HCT116 (cell line): ENCODE measurements around the gene TNRC6A. TPM values are rescaled to one million over a fixed set of nuclear protein-coding genes. Genes with fewer than 3 reads are reported as not detected.
A peak's percentile ranks its signal among the peaks of the same experiment; 100 is the strongest.

Experiments used
- ATAC-seq: fragments of 200-7000 bp; cut with Tn5 transposase; 2 replicates; pipeline ENCODE4 v1.9.1; 2020; ENCODE audit warnings: mild to moderate bottlenecking, moderate library complexity
- BruUV-seq: library from RNA; stranded (reverse); fragments of 400-500 nt; replicated peaks from 2 replicates; lab custom pipeline; 2021; lab: Mats Ljungman, UMichigan
- CTCF ChIA-PET: fragments of 300-600 bp; sonication (Branson Sonifier 250); formaldehyde crosslinking; loops from one replicate; lab custom pipeline; 2021; ENCODE audit warnings: antibody characterized with exemption; lab: Charles Lee
- POLR2A ChIA-PET: fragments of 300-600, 350-600 bp; sonication (Branson Sonifier 250); formaldehyde crosslinking; loops from one replicate; lab custom pipeline; 2021; ENCODE audit warnings: antibody characterized with exemption; lab: Charles Lee
- RAD21 ChIA-PET, 2 experiments: fragments of 300-600 bp; sonication (Branson Sonifier 250); formaldehyde crosslinking; loops; one replicate each; lab custom pipeline; 2023; ENCODE audit warnings: low total read pairs in 2 of 2; ENCODE audit not compliant: uncharacterized antibody in 2 of 2, unreplicated experiment in 2 of 2, low non-redundant PET in 1 of 2; lab: Charles Lee
- DNase-seq: peaks from one replicate; pipeline ENCODE4 v3.0.0-alpha.2; 2010; ENCODE audit warnings: low read depth, low spot score
- H2AFZ ChIP-seq: fragments of 200-600 bp; shearing (Covaris generic), sonication (generic); 2 replicates; pipeline ENCODE4 v1.6.1; 2017; ENCODE audit warnings: low read depth, mixed run types, mixed read lengths, antibody characterized with exemption, low read length; ENCODE audit not compliant: poor library complexity, severe bottlenecking
- H3K27ac ChIP-seq: 2 replicates; pipeline ENCODE4 v1.5.1; 2012; ENCODE audit warnings: low read depth, low read length
- H3K27me3 ChIP-seq: fragments of 200-600 bp; sonication (generic); 2 replicates; pipeline ENCODE4 v1.6.1; 2016; ENCODE audit warnings: mixed run types, low read length, mixed read lengths; ENCODE audit not compliant: insufficient read depth
- H3K36me3 ChIP-seq, 2 experiments: fragments of 200-500 bp in 1 of 2; fragments of 200-600 bp in 1 of 2; sonication (Bioruptor generic) in 1 of 2; sonication (generic) in 1 of 2; 2 replicates each; pipeline versions ENCODE4 v1.5.1 to v1.6.1; 2014 to 2016; ENCODE audit warnings: low read length in 2 of 2, inconsistent platforms in 1 of 2, mixed read lengths in 1 of 2, mixed run types in 1 of 2; ENCODE audit not compliant: insufficient read depth in 2 of 2, control insufficient read depth in 1 of 2
- H3K4me1 ChIP-seq, 2 experiments: fragments of 200-600 bp in 1 of 2; sonication (generic) in 1 of 2; 2 replicates each; pipeline versions ENCODE4 v1.5.1 to v1.6.1; 2012 to 2017; ENCODE audit warnings: low read length in 2 of 2, inconsistent platforms in 1 of 2, mild to moderate bottlenecking in 1 of 2, mixed read lengths in 1 of 2, mixed run types in 1 of 2, moderate library complexity in 1 of 2; ENCODE audit not compliant: insufficient read depth in 2 of 2, control insufficient read depth in 1 of 2
- H3K4me2 ChIP-seq: fragments of 200-600 bp; sonication (generic); 2 replicates; pipeline ENCODE4 v1.6.1; 2017; ENCODE audit warnings: mixed run types, low read length, mixed read lengths
- H3K4me3 ChIP-seq, 2 experiments: fragments of 200-600 bp in 1 of 2; sonication (generic) in 1 of 2; replicated peaks in 1 of 2; 2 replicates each; pipeline ENCODE4 v1.5.1; 2011 to 2016; ENCODE audit warnings: low read length in 2 of 2, control low read depth in 1 of 2, low read depth in 1 of 2, mild to moderate bottlenecking in 1 of 2, mixed read lengths in 1 of 2, mixed run types in 1 of 2
- H3K79me2 ChIP-seq: fragments of 200-600 bp; sonication (generic); 2 replicates; pipeline ENCODE4 v1.6.1; 2017; ENCODE audit warnings: mild to moderate bottlenecking, mixed run types, low read length, moderate library complexity, mixed read lengths; ENCODE audit not compliant: insufficient read depth
- H3K9ac ChIP-seq: fragments of 200-600 bp; sonication (generic); 2 replicates; pipeline ENCODE4 v1.6.1; 2016; ENCODE audit warnings: low read length, mixed read lengths
- H3K9me2 ChIP-seq: fragments of 200-600 bp; sonication (generic), shearing (Covaris generic); 2 replicates; pipeline ENCODE4 v1.6.1; 2017; ENCODE audit warnings: mixed run types, mild to moderate bottlenecking, moderate library complexity; ENCODE audit not compliant: insufficient read depth
- H3K9me3 ChIP-seq, 2 experiments: fragments of 200-500 bp in 1 of 2; fragments of 200-600 bp in 1 of 2; sonication (Bioruptor generic) in 1 of 2; sonication (generic) in 1 of 2; 2 replicates each; pipeline ENCODE4 v1.6.1; 2014 to 2017; ENCODE audit warnings: low read length in 2 of 2, mixed read lengths in 2 of 2, inconsistent platforms in 1 of 2, low read depth in 1 of 2, mild to moderate bottlenecking in 1 of 2, mixed run types in 1 of 2, moderate library complexity in 1 of 2; ENCODE audit not compliant: control insufficient read depth in 1 of 2, insufficient read depth in 1 of 2
- H4K20me1 ChIP-seq: fragments of 200-600 bp; sonication (generic), shearing (Covaris generic); 2 replicates; pipeline ENCODE4 v1.6.1; 2017; ENCODE audit warnings: mixed run types, mild to moderate bottlenecking, moderate library complexity; ENCODE audit not compliant: insufficient read depth
- CEBPB ChIP-seq: IDR thresholded peaks from 2 replicates; pipeline ENCODE4 v1.6.1; 2012; ENCODE audit warnings: low read depth
- EGR1 ChIP-seq: IDR thresholded peaks from 2 replicates; pipeline ENCODE4 v1.6.1; 2012; ENCODE audit warnings: low read depth
- ELF1 ChIP-seq: IDR thresholded peaks from 2 replicates; pipeline ENCODE4 v1.6.1; 2012; ENCODE audit warnings: low read depth, borderline replicate concordance
- EZH2 ChIP-seq: fragments of 200-600 bp; sonication (generic); IDR thresholded peaks from 2 replicates; pipeline ENCODE4 v1.6.1; 2017; ENCODE audit warnings: antibody characterized with exemption, mixed run types
- FOSL1 ChIP-seq: IDR thresholded peaks from 2 replicates; pipeline ENCODE4 v1.6.1; 2012; ENCODE audit warnings: low read depth
- POLR2A ChIP-seq: IDR thresholded peaks from 2 replicates; pipeline ENCODE4 v1.7.0; 2011; ENCODE audit warnings: borderline replicate concordance; ENCODE audit not compliant: insufficient read depth, insufficient read length; ENCODE audit errors: extremely low read depth
- RAD21 ChIP-seq: IDR thresholded peaks from 2 replicates; pipeline ENCODE4 v1.6.1; 2012; ENCODE audit warnings: low read depth, mild to moderate bottlenecking
- SRF ChIP-seq: IDR thresholded peaks from 2 replicates; pipeline ENCODE4 v1.6.1; 2012; ENCODE audit warnings: low read depth
- TCF7L2 ChIP-seq: IDR thresholded peaks from 2 replicates; pipeline ENCODE4 v1.7.0; 2011; ENCODE audit warnings: borderline replicate concordance, inconsistent platforms; ENCODE audit not compliant: insufficient read depth, insufficient read length; ENCODE audit errors: extremely low read depth
- YY1 ChIP-seq: IDR thresholded peaks from 2 replicates; pipeline ENCODE4 v1.6.1; 2011; ENCODE audit warnings: low read length, low read depth, moderate library complexity, mild to moderate bottlenecking; ENCODE audit not compliant: insufficient replicate concordance; ENCODE audit errors: extremely low read depth
- ZFX ChIP-seq: fragments of 450-650 bp; IDR thresholded peaks from 2 replicates; pipeline ENCODE4 v1.6.1; 2017
- ZNF274 ChIP-seq: fragments of 200-500 bp; sonication (Bioruptor generic); IDR thresholded peaks from 2 replicates; pipeline ENCODE4 v1.6.1; 2014; ENCODE audit warnings: mild to moderate bottlenecking, low read depth, low read length, inconsistent platforms
- intact Hi-C: fragments of 100-400 bp; cut with micrococcal nuclease; formaldehyde crosslinking; loops from 2 replicates; pipeline ENCODE4 v1.10.0; 2022
- total RNA-seq: library from RNA; stranded (reverse); gene quantifications from one replicate; pipeline ENCODE4 v1.2.1, GENCODE V29; 2021; ENCODE audit not compliant: unreplicated experiment
- TF ChIP-seq, protein P1 (sequence below): IDR thresholded peaks from 2 replicates; pipeline ENCODE4 v1.6.1; 2012
- TF ChIP-seq, protein P2 (sequence below), 3 experiments: fragments of 200-600 bp in 1 of 3; sonication (generic) in 1 of 3; IDR thresholded peaks in 2 of 3; conservative IDR thresholded peaks in 1 of 3; 2 replicates each; pipeline ENCODE4 v1.5.1; 2012 to 2017; ENCODE audit warnings: low read depth in 2 of 3, low read length in 2 of 3, antibody characterized with exemption in 1 of 3, borderline replicate concordance in 1 of 3, control low read depth in 1 of 3, mild to moderate bottlenecking in 1 of 3, mixed read lengths in 1 of 3, mixed run types in 1 of 3, moderate library complexity in 1 of 3; ENCODE audit not compliant: insufficient read depth in 1 of 3
- TF ChIP-seq, protein P3 (sequence below): IDR thresholded peaks from 2 replicates; pipeline ENCODE4 v1.6.1; 2011; ENCODE audit warnings: mild to moderate bottlenecking, low read length, moderate library complexity; ENCODE audit not compliant: insufficient replicate concordance; ENCODE audit errors: extremely low read depth

Gene TNRC6A
- total RNA-seq, 1 experiment from 2014 or later, result 37.0 TPM

DNA sequence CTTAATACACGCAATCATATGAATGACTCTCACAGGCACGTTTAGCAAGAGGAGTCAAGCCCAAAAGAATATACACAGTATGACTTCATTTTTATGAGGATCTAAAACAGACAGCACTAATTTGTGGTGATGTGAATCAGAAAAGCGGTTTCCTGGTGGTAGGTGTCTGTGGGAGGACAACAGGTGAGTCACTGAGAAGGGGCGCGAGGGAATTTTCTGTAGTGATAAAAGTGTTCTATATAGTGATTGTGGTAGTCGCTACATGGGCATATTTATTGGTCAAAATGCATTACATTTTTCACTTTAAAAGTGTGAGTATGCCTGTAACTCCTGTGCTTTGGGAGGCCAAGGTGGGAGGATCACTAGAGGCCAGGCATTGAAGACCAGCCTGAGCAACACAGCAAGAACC lies 7.6 kb upstream of the TNRC6A start:
- Histone ChIP-seq H4K20me1 (no peaks in the 10 kb centered on the region), H2AFZ (no peak overlapping the region), H3K4me1 (peaks cover 7 to 28% of the 10 kb centered on the region in 2 experiments; a peak in 3 of 4 replicates), H3K9me2 (no peaks in the 10 kb centered on the region), H3K4me3 (no peak overlapping the region), H3K9me3 (no peaks in the 10 kb centered on the region), H3K79me2 (no peaks in the 10 kb centered on the region), H3K36me3 (no peaks in the 10 kb centered on the region), H3K27ac (no peak overlapping the region), H3K9ac (no peak overlapping the region), H3K27me3 (no peaks in the 10 kb centered on the region), H3K4me2 (no peak overlapping the region)
- no TSS peak for BruUV-seq
- ChIA-PET CTCF (no interaction called here), POLR2A (no interaction called here), RAD21 (no interaction called here)
- ATAC-seq (no peak; the same call in 1 of the 2 replicates), DNase-seq (no peak)
- intact Hi-C loops, result no loop called here
- no peak for TF ChIP-seq EZH2
- no peak for TF ChIP-seq EGR1
- no peak for TF ChIP-seq YY1
- TF ChIP-seq TCF7L2, result no peak
- TF ChIP-seq, protein P1, sequence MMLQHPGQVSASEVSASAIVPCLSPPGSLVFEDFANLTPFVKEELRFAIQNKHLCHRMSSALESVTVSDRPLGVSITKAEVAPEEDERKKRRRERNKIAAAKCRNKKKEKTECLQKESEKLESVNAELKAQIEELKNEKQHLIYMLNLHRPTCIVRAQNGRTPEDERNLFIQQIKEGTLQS, result no peak
- TF ChIP-seq ZNF274, result no peak
- no peak for TF ChIP-seq FOSL1

DNA sequence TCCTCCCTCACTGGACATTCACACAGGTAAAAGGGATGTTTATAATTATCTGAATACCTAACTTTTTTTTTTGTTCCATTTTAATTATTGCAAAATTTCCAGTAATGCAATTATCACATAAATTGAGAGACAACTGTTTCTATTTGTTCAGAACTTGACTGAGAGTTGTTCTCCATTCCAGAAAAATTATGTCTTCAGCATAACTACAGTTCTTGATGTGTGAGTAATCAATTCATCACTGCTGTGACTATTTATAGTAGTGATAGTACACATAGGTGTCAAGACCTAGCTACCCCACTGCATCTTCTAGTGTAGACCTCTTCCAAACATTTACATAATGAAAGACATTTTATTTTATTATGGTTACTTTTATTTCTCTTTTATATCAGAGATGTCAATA lies 5.8 kb upstream of the TNRC6A start:
- ATAC-seq (peak; percentile 69; the same call in 1 of the 2 replicates), DNase-seq (no peak)
- BruUV-seq, result no TSS peak
- Histone ChIP-seq H3K9ac (no peak overlapping the region), H3K4me2 (peak overlapping the region; percentile 12), H3K9me2 (no peaks in the 10 kb centered on the region), H2AFZ (no peak overlapping the region), H3K27me3 (no peaks in the 10 kb centered on the region), H3K4me3 (no peak overlapping the region), H4K20me1 (no peaks in the 10 kb centered on the region), H3K79me2 (no peaks in the 10 kb centered on the region), H3K36me3 (no peaks in the 10 kb centered on the region), H3K9me3 (no peaks in the 10 kb centered on the region)
- TF ChIP-seq, protein P2, sequence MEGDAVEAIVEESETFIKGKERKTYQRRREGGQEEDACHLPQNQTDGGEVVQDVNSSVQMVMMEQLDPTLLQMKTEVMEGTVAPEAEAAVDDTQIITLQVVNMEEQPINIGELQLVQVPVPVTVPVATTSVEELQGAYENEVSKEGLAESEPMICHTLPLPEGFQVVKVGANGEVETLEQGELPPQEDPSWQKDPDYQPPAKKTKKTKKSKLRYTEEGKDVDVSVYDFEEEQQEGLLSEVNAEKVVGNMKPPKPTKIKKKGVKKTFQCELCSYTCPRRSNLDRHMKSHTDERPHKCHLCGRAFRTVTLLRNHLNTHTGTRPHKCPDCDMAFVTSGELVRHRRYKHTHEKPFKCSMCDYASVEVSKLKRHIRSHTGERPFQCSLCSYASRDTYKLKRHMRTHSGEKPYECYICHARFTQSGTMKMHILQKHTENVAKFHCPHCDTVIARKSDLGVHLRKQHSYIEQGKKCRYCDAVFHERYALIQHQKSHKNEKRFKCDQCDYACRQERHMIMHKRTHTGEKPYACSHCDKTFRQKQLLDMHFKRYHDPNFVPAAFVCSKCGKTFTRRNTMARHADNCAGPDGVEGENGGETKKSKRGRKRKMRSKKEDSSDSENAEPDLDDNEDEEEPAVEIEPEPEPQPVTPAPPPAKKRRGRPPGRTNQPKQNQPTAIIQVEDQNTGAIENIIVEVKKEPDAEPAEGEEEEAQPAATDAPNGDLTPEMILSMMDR (IDR thresholded peaks at IDR 0.05 in 2 of 3, conservative IDR thresholded peaks at IDR 0.05 in 1 of 3; ENCODE audit: borderline replicate concordance in 1 of 3, insufficient read depth in 1 of 3, low read depth in 2 of 3, low read length in 2 of 3), result no peak
- TF ChIP-seq POLR2A (no peak), ZFX (no peak), RAD21 (no peak), TCF7L2 (no peak), YY1 (no peak), ELF1 (no peak), CEBPB (no peak), SRF (no peak)
- TF ChIP-seq, protein P1, result no peak
- TF ChIP-seq, protein P3, sequence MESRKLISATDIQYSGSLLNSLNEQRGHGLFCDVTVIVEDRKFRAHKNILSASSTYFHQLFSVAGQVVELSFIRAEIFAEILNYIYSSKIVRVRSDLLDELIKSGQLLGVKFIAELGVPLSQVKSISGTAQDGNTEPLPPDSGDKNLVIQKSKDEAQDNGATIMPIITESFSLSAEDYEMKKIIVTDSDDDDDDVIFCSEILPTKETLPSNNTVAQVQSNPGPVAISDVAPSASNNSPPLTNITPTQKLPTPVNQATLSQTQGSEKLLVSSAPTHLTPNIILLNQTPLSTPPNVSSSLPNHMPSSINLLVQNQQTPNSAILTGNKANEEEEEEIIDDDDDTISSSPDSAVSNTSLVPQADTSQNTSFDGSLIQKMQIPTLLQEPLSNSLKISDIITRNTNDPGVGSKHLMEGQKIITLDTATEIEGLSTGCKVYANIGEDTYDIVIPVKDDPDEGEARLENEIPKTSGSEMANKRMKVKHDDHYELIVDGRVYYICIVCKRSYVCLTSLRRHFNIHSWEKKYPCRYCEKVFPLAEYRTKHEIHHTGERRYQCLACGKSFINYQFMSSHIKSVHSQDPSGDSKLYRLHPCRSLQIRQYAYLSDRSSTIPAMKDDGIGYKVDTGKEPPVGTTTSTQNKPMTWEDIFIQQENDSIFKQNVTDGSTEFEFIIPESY, result no peak
- TF ChIP-seq, all 23 proteins: peak for 0
- ChIA-PET POLR2A (no interaction called here), CTCF (no interaction called here), RAD21 (no interaction called here)
- intact Hi-C loops, result no loop called here
- no peak overlapping the region for H3K27ac ChIP-seq
- peaks cover 11 to 31% of the 10 kb centered on the region in 2 experiments for H3K4me1 ChIP-seq
